Pons (tissue), 1 donor: ENCODE data around the gene CDKN2A.
A peak's percentile ranks its signal among the peaks of the same experiment; 100 is the strongest.

Source experiments
- DNase-seq: peaks from one replicate; pipeline ENCODE4 v3.0.0-alpha.2; 2016; ENCODE audit warnings: low spot score

Gene CDKN2A

GRCh38 chr9:22005702-22006606 lies 11.8 kb upstream of the CDKN2A start:
- no peak for DNase-seq

GRCh38 chr9:22005021-22005701 lies 11.0 kb upstream of the CDKN2A start:
- DNase-seq = no peak

DNA sequence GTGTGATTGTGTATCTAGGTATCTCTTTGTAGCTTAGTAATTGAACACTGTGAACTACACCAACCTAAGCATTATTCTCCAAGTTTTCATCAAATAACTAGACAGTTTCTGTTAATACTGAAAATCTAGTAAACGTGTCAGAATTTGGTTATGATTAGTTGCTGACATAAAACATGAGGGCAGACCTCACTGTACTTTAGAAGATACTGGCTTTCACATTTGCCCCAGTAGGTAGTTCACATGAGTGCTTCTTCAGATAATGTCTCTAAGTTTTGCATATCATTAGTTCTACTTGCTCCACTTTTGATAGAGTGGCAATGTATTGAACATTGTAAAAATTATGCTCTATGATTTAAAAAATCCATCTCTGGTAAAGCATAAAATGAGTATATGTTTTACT lies 7.8 kb upstream of the CDKN2A start:
- DNase-seq = no peak

GRCh38 chr9:21998026-21998425 lies 3.8 kb upstream of the CDKN2A start:
- no peak for DNase-seq

DNA sequence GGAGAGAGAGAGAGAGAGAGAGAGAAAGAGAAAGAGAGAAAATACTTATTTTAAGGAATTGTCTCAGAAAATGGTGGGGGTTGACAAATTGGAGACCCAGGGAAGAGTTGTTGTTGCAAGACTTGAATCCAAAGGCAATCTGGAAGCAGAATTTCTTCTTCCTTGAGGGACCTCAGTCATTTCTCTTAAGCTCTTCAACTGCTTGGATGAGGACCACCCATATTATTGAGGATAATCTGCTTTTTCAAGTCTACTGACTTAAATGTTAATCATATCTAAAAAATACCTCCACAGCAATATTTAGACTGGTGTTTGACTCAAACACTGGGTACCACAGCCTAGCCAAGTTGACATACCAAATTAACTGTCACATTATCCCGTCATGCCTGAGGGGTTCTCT lies 3.3 kb upstream of the CDKN2A start:
- DNase-seq = no peak

DNA sequence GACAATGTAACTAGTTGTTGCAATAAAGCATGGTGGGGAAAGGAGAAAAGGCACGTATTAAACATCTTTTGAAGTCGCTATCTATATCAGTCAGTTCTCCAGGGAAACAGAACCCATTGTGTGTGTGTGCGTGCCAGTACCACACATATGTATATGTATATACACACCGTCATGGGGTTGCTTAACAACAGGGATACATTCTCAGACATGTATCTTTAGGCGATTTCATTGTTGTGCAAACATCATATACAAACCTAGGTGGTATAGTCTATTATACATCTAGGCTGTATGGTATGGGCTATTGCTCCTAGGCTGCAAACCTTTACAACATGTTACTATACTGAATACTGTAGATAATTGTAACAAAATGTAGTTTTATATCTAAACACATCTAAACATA lies 2.7 kb upstream of the CDKN2A start:
- no peak for DNase-seq

GRCh38 chr9:21996438-21996837 lies 2.2 kb upstream of the CDKN2A start:
- DNase-seq = no peak

DNA sequence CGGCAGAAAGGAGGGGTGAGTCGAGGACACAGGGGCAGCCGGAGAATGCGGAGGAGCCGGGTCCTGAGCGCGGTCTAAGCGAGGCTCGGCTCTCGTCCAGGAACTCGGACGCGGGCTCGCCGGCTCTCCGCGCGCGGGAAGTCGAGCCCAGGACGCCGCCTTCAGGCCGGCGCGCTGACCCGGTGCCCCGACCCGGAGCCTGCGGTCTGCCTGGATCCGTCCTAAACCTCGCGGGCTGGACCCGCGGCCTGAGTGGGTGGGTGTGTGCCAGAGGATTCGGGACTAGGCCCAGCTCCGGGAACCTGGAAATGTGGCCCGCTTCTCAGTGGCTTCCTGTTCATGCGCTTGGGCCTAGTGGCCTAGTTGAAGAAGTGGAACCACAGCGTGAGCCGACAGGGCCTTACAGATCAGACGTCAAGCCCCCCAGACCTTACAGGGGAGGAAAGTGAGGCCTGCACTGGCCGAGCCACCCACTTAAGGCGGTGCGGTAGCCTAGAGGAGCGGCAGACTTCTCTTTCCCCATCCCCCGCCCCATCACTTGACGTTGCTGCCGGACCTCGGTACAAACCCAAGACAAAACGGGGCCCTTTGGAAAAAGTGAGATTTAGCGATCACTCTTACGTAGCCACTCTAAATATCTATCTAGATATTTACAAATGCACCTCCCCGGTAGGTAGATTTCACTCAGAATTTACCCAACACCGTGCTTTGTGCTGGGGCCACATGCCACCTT lies 1.6 kb upstream of the CDKN2A start:
- no peak for DNase-seq

DNA sequence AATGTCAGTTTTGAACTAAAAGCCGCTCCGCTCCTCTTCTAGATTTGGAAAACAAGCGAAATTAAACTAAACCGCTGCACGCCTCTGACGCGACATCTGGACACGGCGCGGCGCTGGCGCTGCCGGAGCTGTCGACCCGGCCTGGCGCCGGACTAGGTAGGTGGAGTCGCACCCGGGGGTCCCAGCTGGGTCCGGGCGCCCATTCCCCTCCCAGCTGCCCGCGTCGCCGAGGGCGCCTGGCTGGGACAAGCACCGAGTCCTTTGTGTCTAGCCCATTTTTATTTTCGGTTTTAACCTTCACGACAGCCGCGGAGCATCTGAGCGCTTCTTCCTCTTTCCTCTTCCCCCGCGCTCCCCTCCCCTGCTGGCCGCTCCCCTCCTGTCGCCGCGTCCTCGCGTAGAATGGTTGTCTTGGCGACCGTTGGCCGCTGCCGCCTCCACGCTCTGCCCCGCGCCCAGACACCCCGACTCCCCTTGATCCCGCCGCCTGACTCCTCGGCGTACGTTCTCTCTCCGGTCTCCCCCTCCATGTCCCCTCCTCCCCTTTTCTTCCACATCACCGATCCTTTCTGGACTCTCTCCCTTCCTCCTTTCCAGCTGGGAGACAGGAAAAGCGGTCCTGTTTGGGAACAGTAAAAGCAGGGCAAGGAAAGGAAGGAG lies 944 bp upstream of the CDKN2A start:
- DNase-seq = peak; percentile 61

DNA sequence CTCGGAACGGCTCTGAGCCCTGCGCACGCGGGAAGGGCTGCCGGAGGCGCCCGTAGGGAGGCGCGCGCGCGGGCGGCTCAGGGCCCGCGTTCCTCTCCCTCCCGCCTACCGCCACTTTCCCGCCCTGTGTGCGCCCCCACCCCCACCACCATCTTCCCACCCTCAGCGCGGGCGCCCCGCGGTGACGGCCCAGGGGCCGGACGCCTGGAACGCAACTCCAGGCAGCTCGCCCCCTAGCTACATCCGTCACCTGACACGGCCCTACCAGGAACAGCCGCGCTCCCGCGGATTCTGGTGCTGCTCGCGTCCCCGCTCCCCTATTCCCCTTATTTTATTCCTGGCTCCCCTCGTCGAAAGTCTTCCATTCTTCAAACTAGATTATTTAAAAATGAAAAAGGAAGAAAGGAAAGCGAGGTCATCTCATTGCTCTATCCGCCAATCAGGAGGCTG lies 389 bp upstream of the CDKN2A start, which contains the start of gene CDKN2B-AS1:
Gene CDKN2B-AS1, plus strand, starts transcription at position 236 of the 450 bp plus-strand sequence.
- DNase-seq = peak; percentile 51

DNA sequence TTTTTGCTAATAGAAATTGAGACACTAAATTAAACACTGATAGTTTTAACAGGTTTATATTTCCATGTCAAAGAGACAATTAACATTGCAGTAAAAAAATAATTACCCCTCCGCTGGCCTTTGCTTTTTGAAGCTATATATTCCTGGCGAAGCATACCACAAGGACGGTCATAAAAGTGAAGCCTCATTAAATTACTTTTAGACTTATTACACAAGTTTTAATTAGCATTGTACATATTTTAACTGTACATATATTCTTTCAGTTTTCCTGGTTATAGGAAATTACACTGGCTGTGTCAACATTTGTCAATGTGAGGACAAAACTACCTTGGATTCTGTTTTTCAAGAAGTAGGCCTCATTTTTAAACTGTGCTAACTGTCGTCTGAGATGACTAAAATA lies 1.2 kb downstream of the CDKN2A start:
- no peak for DNase-seq

DNA sequence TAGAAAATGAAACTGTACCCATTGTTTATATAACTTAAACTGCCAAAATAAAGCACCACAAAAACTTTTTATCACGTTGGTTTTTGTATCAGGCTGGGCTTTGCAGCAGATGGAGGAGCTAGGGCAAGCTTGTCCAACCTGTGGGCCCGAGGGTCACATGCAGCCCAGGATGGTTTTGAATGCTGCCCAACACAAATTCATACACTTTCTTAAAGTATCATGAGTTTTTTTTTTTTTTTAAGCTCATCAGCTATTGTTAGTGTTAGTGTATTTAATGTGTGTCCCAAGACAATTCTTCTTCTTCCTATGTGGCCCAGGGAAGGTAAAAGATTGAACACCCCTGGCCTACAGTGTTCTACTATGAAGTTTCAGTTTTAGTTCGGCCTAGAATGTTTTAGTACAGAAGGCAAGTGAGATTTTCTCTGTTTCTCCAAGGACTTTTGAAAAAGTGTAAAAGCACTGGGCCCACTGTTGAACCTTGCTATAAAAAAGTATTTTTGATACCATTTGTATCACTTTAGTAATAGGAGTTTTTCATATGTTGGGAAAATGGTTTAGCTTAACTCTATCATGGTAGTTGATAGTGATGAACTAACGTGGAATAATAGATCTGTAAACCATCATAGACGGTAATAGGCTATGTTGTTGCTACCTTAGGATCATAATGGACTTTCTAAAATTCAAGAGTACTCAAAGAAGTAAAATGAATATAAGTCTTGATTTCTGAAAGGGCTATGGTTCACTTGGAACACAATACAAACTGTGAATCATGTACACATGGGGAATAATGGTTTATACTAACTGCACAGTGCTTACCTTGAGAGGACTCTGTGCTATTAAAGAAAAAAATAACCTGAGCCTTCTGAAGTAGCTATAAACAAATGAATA lies 2.9 kb downstream of the CDKN2A start:
- no peak for DNase-seq

GRCh38 chr9:21989440-21990189 lies 4.6 kb downstream of the CDKN2A start:
- DNase-seq = no peak

DNA sequence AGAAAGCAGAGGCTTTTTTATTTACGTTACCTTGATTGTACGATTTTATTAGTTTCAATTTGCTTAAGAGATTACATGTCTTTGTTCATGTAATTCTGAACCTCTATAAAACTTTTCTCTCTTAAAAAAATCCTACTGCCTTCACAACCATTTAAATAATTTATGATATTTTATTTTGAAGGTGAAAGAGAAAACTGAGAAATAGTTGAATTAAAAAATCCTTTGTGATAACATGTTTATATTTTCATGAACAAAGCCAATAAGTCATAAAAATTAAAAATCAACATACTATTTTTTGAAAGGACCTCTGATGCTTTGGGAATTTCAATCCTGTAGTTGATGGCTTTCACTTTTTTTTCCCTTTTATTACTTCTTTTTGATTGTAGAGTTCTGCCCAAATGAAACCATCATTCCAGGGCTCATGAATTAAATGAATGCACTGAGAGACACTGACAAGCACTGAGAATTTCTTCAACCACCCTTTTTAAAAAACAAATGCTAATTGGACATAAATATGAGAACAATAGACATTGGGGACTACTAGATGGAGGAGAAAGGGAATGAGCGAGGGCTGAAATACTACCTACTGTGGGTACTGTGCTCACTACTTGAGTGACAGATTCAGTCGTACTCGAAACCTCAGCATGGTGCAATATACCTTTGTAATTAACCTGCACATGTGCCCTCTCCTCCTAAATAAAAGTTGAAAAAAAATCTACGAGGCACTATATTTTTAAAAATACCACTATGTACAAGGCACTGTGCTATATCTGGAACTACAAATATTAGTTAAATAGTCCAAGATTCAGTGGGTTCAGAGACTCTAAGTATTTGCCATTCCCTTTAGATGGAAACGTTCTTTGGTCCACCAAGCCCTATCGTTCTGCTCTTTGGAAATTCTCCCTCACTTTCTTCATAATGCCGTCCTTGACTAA lies 5.9 kb downstream of the CDKN2A start:
- DNase-seq = no peak

GRCh38 chr9:21985964-21986667 lies 8.1 kb downstream of the CDKN2A start:
- no peak for DNase-seq

- DNase-seq = no peak
These were observed 10.1 kb downstream of the CDKN2A start for GRCh38 chr9:21984101-21984500.

DNA sequence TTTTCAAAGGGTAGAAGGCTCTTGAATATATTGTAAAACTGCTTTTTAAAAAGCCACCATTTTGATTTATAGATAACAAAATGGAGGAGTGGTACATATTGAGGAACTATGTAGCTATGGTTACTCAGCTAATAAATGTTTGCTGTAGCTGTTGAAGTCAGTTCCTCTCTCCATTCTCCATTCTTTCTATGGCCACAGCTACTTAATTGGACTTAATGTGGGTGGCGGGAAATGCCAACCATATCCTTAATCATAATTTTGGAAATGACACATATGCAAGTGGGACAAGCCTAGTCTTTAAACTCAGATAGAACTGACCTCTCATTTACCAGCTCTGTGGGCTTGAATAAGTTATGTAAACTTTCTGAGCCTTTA lies 10.6 kb downstream of the CDKN2A start:
- DNase-seq = no peak

DNA sequence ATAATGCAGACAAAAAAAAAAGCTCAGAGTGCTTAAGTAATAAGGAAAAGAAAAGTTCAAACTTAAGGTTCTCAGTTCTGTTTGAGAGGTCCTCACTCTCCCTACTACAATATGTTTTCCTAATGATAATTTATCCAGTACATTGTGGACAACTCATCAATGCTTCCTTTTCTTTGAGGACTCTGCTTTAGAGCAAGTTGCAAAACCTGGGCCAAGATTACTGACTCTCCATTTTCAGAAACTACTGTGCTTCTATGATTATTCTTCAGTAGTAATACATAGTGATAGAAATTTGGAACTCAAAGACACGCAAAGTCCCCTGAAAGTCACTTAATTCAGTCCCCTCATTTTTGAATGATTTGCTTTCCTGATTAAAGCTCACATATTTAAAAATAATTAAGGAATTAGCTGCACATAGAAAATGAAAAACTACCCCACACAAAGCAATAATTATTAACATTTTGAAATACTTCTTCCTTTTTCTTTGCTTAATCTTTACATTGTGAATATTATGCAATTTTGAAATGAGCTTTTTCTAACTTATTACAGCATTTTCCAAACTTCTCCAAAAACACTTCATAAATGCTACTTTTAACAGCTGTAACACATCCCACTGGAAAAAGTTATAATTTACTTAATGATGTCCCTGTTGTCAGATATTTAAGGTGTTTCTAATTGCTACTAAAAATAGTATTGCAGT lies 11.2 kb downstream of the CDKN2A start:
- DNase-seq = no peak
